Dedifferentiated amniotic fluid mesenchymal stem cell (primary cell): ENCODE data around the gene ZNF205.
"Not testable (repeated sequence)": the region's sequence is repeated elsewhere in the genome, so short reads cannot be mapped to it uniquely, and the experiment has no call there.

Experiments
- DNase-seq: peaks from one replicate; pipeline ENCODE4 v3.0.0-alpha.2; 2016; ENCODE audit errors: extremely low spot score

Gene ZNF205

DNA sequence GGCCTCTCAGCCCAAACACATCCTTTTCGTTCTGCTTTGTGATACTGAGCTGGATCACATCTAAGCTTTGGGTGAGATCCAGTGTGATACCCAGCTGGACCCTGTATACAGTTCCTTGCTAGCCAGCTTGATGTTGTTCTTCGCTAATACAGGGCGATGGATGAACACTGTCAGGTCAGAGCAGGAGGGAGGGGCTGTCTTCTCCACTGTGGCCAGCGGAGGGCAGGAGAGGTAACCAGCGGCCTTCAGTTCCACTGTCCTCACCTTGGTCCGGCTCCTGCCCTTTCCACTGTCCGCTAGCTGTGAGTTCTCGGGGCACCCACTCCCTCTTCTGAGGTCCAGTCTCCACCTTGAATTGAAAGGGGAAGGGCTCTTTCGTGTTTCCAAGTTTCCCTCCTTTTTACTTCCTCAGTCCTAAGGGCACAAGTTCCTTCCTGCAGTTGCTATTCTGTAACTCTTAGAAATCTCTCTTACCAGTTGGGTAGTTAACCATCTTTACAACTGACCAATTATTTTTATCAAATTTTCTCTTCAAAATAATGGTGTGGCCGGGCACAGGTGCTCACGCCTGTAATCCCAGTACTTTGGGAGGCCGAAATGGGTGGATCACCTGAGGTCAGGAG, 19.5 kb downstream of the ZNF205 start:
- no peak for DNase-seq

- DNase-seq, result no peak
These were observed 21.5 kb downstream of the ZNF205 start for GRCh38 chr16:3133844-3134243.

DNA sequence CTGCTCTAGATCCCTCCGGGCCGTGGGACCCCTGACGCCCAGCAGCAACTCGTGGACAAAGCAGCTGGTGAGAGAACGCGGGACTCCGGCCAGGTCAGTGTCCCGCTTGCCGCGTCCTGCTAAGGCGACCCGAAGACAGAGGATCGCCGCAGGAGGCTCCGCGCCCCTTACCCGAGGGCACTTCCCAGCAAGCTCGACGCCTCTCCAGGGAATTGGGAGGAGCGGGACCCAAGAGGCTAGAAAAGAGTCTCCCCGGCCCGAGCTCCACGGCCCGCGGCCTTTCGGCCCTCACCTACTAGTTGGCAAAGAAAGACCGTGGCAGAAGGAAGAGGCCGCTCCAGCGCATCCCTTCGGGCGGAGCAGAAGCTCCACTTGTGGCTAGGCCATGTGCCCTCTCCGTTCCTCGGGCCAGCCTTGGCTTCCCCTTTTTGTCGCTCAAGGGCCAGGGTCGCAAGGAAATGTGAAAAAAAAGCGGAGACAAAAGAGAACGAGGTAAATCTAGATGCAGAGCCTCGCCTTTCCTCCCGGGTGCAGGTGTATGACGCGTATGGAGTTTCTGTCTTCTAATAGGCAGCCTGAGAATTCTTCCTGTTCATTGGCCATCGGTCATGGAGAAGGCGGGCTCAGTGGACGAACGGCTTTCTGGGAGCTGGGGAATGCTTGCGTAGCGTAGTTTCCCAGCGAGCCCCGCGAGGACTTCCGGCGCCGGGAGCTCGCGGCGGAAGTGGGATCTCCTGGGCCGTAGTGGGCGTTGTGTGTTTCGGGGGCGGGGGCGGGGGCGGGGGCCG, 22.1 kb downstream of the ZNF205 start, which contains the start of gene ZNF213:
Gene ZNF213, plus strand, starts transcription at position 692 of the 788 bp plus-strand sequence. CDS start 2,252 bp downstream, outside the sequence.
- peak; percentile 99 for DNase-seq

DNA sequence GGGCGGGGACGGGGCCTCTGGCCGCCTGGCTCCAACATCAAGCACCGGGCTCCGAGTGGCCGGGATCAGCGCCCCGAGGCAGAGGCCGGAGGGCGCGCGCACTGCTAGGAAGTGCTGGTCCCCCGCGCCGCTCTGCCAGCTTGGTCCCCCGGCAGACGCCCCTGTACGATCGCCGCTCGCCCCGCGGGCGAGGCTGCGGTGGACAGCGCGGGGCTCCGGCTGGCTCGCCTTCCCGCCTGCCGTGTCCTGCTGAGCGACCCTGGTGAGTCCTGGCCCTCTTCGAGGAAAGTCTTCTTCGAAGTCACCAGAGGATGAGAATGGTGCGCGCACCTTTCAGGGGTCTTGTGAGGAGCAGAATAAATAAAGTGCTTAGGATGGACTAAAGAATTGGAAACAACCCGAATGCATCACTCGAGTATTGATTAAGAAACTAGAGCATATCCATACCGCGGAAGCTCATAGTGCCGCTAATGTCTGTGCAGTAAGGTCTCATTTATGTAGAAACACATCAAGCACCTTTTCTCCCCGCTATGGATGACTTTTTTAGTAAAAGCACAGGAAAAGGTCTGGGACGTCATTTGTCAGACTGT, 22.8 kb downstream of the ZNF205 start:
- DNase-seq, result no peak

DNA sequence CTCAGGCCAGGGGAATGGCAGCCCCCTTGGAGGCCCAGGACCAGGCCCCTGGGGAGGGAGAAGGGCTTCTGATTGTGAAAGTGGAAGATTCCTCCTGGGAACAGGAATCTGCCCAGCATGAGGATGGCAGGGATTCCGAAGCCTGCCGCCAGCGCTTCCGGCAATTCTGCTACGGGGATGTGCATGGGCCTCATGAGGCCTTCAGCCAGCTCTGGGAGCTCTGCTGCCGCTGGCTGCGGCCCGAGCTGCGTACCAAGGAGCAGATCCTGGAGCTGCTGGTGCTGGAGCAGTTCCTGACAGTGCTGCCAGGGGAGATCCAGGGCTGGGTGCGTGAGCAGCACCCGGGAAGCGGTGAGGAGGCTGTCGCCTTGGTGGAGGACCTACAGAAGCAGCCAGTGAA, 24.9 kb downstream of the ZNF205 start:
- DNase-seq, result no peak

DNA sequence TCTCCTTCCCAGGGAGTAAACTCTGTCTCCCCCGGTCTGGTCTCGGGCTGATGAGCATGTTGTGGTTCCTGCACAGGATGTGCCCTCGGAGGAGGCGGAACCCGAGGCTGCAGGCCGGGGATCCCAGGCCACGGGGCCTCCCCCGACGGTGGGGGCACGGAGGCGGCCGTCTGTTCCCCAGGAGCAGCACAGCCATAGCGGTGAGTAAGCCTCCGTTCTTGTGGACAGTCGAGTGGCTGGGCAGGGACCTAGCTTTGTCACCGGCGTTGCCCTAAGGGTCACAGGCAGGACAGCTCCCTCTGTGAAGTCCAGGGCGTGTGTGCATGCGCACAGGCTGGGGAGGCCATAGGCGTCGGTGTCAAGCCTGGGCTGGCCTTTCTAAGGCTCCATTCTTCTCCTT, 26.0 kb downstream of the ZNF205 start:
- DNase-seq, result no peak

DNA sequence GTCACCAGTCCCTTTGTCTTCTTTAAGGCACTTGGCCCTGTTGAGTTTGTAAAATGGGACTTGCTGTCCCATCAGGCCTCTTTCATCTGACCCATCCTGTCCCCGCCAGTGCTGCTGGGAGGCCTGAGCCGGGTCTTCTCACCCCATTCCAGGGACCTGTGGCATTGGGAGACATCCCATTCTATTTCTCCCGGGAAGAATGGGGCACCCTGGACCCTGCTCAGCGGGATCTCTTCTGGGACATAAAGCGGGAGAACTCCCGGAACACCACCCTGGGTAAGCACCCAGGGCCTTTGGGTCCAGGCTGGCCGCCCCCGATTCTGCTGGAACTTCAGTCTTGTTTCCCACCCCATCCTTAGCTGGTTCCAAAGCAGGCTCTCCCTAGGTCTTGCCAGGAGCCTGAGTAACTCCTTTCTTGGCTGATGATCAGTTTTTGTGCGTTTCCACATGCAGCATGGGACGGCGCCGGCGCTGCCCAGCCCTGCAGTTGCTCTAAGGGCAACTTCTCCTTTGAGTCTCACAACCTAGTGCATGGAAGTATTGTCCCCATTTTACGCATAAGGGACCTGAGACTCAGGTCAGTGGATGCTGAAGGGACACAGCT, 26.5 kb downstream of the ZNF205 start:
- no peak for DNase-seq

GRCh38 chr16:3139561-3139960, 27.2 kb downstream of the ZNF205 start:
- DNase-seq, result not testable (repeated sequence)

GRCh38 chr16:3140603-3141427, 28.4 kb downstream of the ZNF205 start:
- no peak for DNase-seq

DNA sequence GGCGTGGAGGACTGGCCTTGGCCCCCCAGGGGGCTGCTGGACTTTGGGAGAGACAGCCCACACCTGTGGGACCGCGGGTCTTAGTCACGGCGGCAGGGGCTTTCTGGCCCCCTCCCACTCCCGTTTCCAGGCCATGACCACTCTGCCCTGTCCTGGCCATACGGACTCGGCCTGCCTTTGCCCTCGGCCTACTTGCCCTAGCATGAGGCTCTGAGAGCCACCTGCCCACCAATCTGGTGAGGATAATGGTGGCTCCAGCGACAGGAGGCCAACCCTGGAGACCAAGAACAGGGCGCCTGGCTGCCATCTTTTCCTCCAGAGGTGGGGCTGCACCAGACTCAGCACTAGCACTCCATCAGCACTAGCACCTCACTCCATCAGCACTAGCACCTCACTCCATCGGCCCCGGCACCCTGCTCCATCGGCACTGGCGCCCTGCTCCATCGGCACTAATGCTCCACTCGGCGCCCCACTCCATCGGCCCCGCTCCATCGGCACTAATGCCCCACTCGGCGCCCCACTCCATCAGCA, 29.5 kb downstream of the ZNF205 start:
- no peak for DNase-seq

- no peak for DNase-seq
These were observed 29.9 kb downstream of the ZNF205 start for GRCh38 chr16:3142327-3142726.

- no peak for DNase-seq
These were observed 30.4 kb downstream of the ZNF205 start for GRCh38 chr16:3142770-3143169.

- DNase-seq, result no peak
These were observed 30.8 kb downstream of the ZNF205 start for GRCh38 chr16:3143189-3143588.

- no peak for DNase-seq
These were observed 31.4 kb downstream of the ZNF205 start for GRCh38 chr16:3143598-3144320.

DNA sequence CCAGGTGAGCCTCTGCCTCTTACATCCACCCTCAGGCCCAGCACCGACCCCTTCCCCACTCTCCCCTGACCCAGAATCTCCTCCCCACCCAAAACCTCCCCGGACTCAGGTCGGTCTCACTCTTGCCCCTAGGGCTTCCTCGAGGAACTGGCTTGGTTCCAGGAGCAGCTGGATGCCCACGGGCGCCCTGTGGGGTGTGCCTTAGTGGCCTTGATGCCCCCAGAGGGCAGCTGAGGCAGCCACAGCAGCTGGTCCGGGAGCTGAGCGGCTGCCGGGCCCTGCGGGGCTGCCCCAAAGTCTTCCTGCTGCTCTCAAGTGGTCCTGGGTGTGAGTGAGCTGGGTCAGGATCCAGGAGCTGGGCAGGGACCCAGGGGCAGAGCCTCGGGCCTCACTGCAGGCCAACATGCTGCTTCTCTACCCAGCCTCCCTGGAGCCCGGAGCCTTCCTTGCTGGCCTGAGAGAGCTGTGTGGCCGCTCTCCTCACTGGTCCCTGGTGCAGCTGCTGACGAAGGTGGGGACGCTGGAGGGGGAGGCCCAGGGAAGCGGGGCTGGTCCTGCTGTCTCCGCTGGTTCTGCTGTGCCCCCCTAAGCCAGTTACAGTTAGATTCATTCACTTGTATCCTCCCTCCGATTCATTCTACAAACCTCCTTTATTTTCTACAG, 32.1 kb downstream of the ZNF205 start:
- DNase-seq, result no peak

- no peak for DNase-seq
These were observed 32.8 kb downstream of the ZNF205 start for GRCh38 chr16:3145151-3145550.

GRCh38 chr16:3145660-3146059, 33.3 kb downstream of the ZNF205 start:
- DNase-seq, result no peak

DNA sequence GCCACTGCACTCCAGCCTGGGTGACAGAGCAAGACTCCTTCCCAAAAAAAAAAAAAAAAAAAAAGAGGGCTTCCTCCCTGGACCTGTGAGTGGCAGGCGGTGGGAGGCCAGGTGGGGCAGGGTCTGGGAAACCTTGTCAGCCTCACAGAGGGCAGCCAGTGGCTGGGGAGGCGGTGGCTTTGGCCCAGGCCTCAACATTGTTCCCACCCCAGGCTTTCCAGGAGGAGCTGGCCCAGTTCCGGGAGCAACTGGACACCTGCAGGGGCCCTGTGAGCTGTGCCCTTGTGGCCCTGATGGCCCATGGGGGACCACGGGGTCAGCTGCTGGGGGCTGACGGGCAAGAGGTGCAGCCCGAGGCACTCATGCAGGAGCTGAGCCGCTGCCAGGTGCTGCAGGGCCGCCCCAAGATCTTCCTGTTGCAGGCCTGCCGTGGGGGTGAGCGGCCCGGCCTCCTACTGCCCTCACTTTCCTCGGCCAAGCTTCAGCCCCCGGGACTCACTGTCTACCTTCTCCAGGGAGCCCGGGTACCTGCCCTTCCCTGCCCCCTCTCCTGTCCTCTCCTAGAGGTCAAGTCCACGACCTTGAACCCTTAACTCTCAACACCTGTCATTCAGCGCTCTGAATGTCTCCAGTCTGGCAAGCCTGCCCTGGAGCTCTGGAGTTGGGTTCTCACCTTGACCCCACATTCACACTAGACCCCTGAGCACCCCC, 34.8 kb downstream of the ZNF205 start:
- DNase-seq, result no peak

- no peak for DNase-seq
These were observed 35.3 kb downstream of the ZNF205 start for GRCh38 chr16:3147757-3148104.
